ENCODE measurements around the gene STIP1.
"Not testable (repeated sequence)": the region's sequence is repeated elsewhere in the genome, so short reads cannot be mapped to it uniquely, and the experiment has no call there.

STIP1 gene

GRCh38 chr11:64244107-64244506 is 58.1 kb downstream of the STIP1 start:
- H3K4me3 ChIP-seq (ENCODE audit: low read length): no peak overlapping the region
- no peak for DNase-seq (ENCODE audit: low read depth)

GRCh38 chr11:64244966-64245365 is 59.0 kb downstream of the STIP1 start:
- TF ChIP-seq, protein P1, sequence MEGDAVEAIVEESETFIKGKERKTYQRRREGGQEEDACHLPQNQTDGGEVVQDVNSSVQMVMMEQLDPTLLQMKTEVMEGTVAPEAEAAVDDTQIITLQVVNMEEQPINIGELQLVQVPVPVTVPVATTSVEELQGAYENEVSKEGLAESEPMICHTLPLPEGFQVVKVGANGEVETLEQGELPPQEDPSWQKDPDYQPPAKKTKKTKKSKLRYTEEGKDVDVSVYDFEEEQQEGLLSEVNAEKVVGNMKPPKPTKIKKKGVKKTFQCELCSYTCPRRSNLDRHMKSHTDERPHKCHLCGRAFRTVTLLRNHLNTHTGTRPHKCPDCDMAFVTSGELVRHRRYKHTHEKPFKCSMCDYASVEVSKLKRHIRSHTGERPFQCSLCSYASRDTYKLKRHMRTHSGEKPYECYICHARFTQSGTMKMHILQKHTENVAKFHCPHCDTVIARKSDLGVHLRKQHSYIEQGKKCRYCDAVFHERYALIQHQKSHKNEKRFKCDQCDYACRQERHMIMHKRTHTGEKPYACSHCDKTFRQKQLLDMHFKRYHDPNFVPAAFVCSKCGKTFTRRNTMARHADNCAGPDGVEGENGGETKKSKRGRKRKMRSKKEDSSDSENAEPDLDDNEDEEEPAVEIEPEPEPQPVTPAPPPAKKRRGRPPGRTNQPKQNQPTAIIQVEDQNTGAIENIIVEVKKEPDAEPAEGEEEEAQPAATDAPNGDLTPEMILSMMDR (IDR thresholded peaks at IDR 0.05; ENCODE audit: insufficient read depth, low read depth, low read length, missing control alignments): no peak
- H3K4me3 ChIP-seq (ENCODE audit: low read length): peak overlapping the region; percentile 67
- DNase-seq (ENCODE audit: low read depth): no peak

More at GRCh38 chr11:64244107-64244506, 58.1 kb downstream of the STIP1 start:
- TF ChIP-seq, protein P1 (IDR thresholded peaks at IDR 0.05; ENCODE audit: insufficient read depth, low read depth, low read length, missing control alignments): no peak

- TF ChIP-seq, protein P1 (IDR thresholded peaks at IDR 0.05; ENCODE audit: insufficient read depth, low read depth, low read length, missing control alignments): no peak
- peak overlapping the region; percentile 67 for H3K4me3 ChIP-seq (ENCODE audit: low read length)
- no peak for DNase-seq (ENCODE audit: low read depth)
Observed at GRCh38 chr11:64245401-64245796, 59.4 kb downstream of the STIP1 start.

- peak overlapping the region; percentile 67 for H3K4me3 ChIP-seq (ENCODE audit: low read length)
- peak; percentile 99 for DNase-seq (ENCODE audit: low read depth)
- TF ChIP-seq, protein P1 (IDR thresholded peaks at IDR 0.05; ENCODE audit: insufficient read depth, low read depth, low read length, missing control alignments): no peak
Observed at GRCh38 chr11:64245797-64246620, 60.0 kb downstream of the STIP1 start.

DNA sequence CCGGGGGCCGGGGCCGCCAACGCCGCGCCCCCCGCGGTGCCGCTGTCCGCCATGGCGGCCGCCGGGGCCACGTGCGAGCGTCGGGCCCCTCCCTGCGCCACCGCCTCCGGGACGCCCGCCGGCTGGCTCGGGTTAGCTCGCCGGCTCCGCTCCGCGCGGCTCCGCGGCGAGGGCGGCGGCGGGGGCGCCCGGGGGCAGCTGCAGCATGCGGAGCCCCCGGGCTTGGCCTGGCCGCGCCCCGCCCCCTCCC is 60.6 kb downstream of the STIP1 start:
- H3K4me3 ChIP-seq (ENCODE audit: low read length); DNase-seq (ENCODE audit: low read depth): not testable (repeated sequence)

GRCh38 chr11:64246871-64247728 is 61.1 kb downstream of the STIP1 start, which contains the start of gene PPP1R14B:
TSS of gene PPP1R14B (minus strand) at chr11:64246943. CDS start at chr11:64246673, 270 bp downstream.
- TF ChIP-seq, protein P1 (IDR thresholded peaks at IDR 0.05; ENCODE audit: insufficient read depth, low read depth, low read length, missing control alignments): no peak
- peak within 1 kb of the TSS; percentile 72 for H3K4me3 ChIP-seq (ENCODE audit: low read length)
- DNase-seq (ENCODE audit: low read depth): peak; percentile 85

GRCh38 chr11:64247729-64248531 is 62.0 kb downstream of the STIP1 start:
- DNase-seq (ENCODE audit: low read depth): no peak
- TF ChIP-seq, protein P1 (IDR thresholded peaks at IDR 0.05; ENCODE audit: insufficient read depth, low read depth, low read length, missing control alignments): peak; percentile 1
- peak overlapping the region; percentile 72 for H3K4me3 ChIP-seq (ENCODE audit: low read length)
